HCT116 (cell line): ENCODE data around the gene LRCH1. TPM values are rescaled to one million over a fixed set of nuclear protein-coding genes. Genes with fewer than 3 reads are reported as not detected.

Experiments used
- ATAC-seq: fragments of 200-7000 bp; cut with Tn5 transposase; 2 replicates; pipeline ENCODE4 v1.9.1; 2020; ENCODE audit warnings: mild to moderate bottlenecking, moderate library complexity
- BruUV-seq: library from RNA; stranded (reverse); fragments of 400-500 nt; replicated peaks from 2 replicates; lab custom pipeline; 2021; lab: Mats Ljungman, UMichigan
- CTCF ChIA-PET: fragments of 300-600 bp; sonication (Branson Sonifier 250); formaldehyde crosslinking; loops from one replicate; lab custom pipeline; 2021; ENCODE audit warnings: antibody characterized with exemption; lab: Charles Lee
- POLR2A ChIA-PET: fragments of 300-600, 350-600 bp; sonication (Branson Sonifier 250); formaldehyde crosslinking; loops from one replicate; lab custom pipeline; 2021; ENCODE audit warnings: antibody characterized with exemption; lab: Charles Lee
- RAD21 ChIA-PET, 2 experiments: fragments of 300-600 bp; sonication (Branson Sonifier 250); formaldehyde crosslinking; loops; one replicate each; lab custom pipeline; 2023; ENCODE audit warnings: low total read pairs in 2 of 2; ENCODE audit not compliant: uncharacterized antibody in 2 of 2, unreplicated experiment in 2 of 2, low non-redundant PET in 1 of 2; lab: Charles Lee
- DNase-seq: peaks from one replicate; pipeline ENCODE4 v3.0.0-alpha.2; 2010; ENCODE audit warnings: low read depth, low spot score
- H2AFZ ChIP-seq: fragments of 200-600 bp; shearing (Covaris generic), sonication (generic); 2 replicates; pipeline ENCODE4 v1.6.1; 2017; ENCODE audit warnings: low read depth, mixed run types, mixed read lengths, antibody characterized with exemption, low read length; ENCODE audit not compliant: poor library complexity, severe bottlenecking
- H3K27ac ChIP-seq: 2 replicates; pipeline ENCODE4 v1.5.1; 2012; ENCODE audit warnings: low read depth, low read length
- H3K27me3 ChIP-seq: fragments of 200-600 bp; sonication (generic); 2 replicates; pipeline ENCODE4 v1.6.1; 2016; ENCODE audit warnings: mixed run types, low read length, mixed read lengths; ENCODE audit not compliant: insufficient read depth
- H3K36me3 ChIP-seq, 2 experiments: fragments of 200-500 bp in 1 of 2; fragments of 200-600 bp in 1 of 2; sonication (Bioruptor generic) in 1 of 2; sonication (generic) in 1 of 2; 2 replicates each; pipeline versions ENCODE4 v1.5.1 to v1.6.1; 2014 to 2016; ENCODE audit warnings: low read length in 2 of 2, inconsistent platforms in 1 of 2, mixed read lengths in 1 of 2, mixed run types in 1 of 2; ENCODE audit not compliant: insufficient read depth in 2 of 2, control insufficient read depth in 1 of 2
- H3K4me1 ChIP-seq, 2 experiments: fragments of 200-600 bp in 1 of 2; sonication (generic) in 1 of 2; 2 replicates each; pipeline versions ENCODE4 v1.5.1 to v1.6.1; 2012 to 2017; ENCODE audit warnings: low read length in 2 of 2, inconsistent platforms in 1 of 2, mild to moderate bottlenecking in 1 of 2, mixed read lengths in 1 of 2, mixed run types in 1 of 2, moderate library complexity in 1 of 2; ENCODE audit not compliant: insufficient read depth in 2 of 2, control insufficient read depth in 1 of 2
- H3K4me2 ChIP-seq: fragments of 200-600 bp; sonication (generic); 2 replicates; pipeline ENCODE4 v1.6.1; 2017; ENCODE audit warnings: mixed run types, low read length, mixed read lengths
- H3K4me3 ChIP-seq, 2 experiments: fragments of 200-600 bp in 1 of 2; sonication (generic) in 1 of 2; replicated peaks in 1 of 2; 2 replicates each; pipeline ENCODE4 v1.5.1; 2011 to 2016; ENCODE audit warnings: low read length in 2 of 2, control low read depth in 1 of 2, low read depth in 1 of 2, mild to moderate bottlenecking in 1 of 2, mixed read lengths in 1 of 2, mixed run types in 1 of 2
- H3K79me2 ChIP-seq: fragments of 200-600 bp; sonication (generic); 2 replicates; pipeline ENCODE4 v1.6.1; 2017; ENCODE audit warnings: mild to moderate bottlenecking, mixed run types, low read length, moderate library complexity, mixed read lengths; ENCODE audit not compliant: insufficient read depth
- H3K9ac ChIP-seq: fragments of 200-600 bp; sonication (generic); 2 replicates; pipeline ENCODE4 v1.6.1; 2016; ENCODE audit warnings: low read length, mixed read lengths
- H3K9me2 ChIP-seq: fragments of 200-600 bp; sonication (generic), shearing (Covaris generic); 2 replicates; pipeline ENCODE4 v1.6.1; 2017; ENCODE audit warnings: mixed run types, mild to moderate bottlenecking, moderate library complexity; ENCODE audit not compliant: insufficient read depth
- H3K9me3 ChIP-seq, 2 experiments: fragments of 200-500 bp in 1 of 2; fragments of 200-600 bp in 1 of 2; sonication (Bioruptor generic) in 1 of 2; sonication (generic) in 1 of 2; 2 replicates each; pipeline ENCODE4 v1.6.1; 2014 to 2017; ENCODE audit warnings: low read length in 2 of 2, mixed read lengths in 2 of 2, inconsistent platforms in 1 of 2, low read depth in 1 of 2, mild to moderate bottlenecking in 1 of 2, mixed run types in 1 of 2, moderate library complexity in 1 of 2; ENCODE audit not compliant: control insufficient read depth in 1 of 2, insufficient read depth in 1 of 2
- H4K20me1 ChIP-seq: fragments of 200-600 bp; sonication (generic), shearing (Covaris generic); 2 replicates; pipeline ENCODE4 v1.6.1; 2017; ENCODE audit warnings: mixed run types, mild to moderate bottlenecking, moderate library complexity; ENCODE audit not compliant: insufficient read depth
- CTCF ChIP-seq, 3 experiments: fragments of 200-600 bp in 1 of 3; sonication (generic) in 1 of 3; IDR thresholded peaks in 2 of 3; conservative IDR thresholded peaks in 1 of 3; 2 replicates each; pipeline ENCODE4 v1.5.1; 2012 to 2017; ENCODE audit warnings: low read depth in 2 of 3, low read length in 2 of 3, antibody characterized with exemption in 1 of 3, borderline replicate concordance in 1 of 3, control low read depth in 1 of 3, mild to moderate bottlenecking in 1 of 3, mixed read lengths in 1 of 3, mixed run types in 1 of 3, moderate library complexity in 1 of 3; ENCODE audit not compliant: insufficient read depth in 1 of 3
- ELF1 ChIP-seq: IDR thresholded peaks from 2 replicates; pipeline ENCODE4 v1.6.1; 2012; ENCODE audit warnings: low read depth, borderline replicate concordance
- EZH2 ChIP-seq: fragments of 200-600 bp; sonication (generic); IDR thresholded peaks from 2 replicates; pipeline ENCODE4 v1.6.1; 2017; ENCODE audit warnings: antibody characterized with exemption, mixed run types
- FOSL1 ChIP-seq: IDR thresholded peaks from 2 replicates; pipeline ENCODE4 v1.6.1; 2012; ENCODE audit warnings: low read depth
- JUND ChIP-seq: IDR thresholded peaks from 2 replicates; pipeline ENCODE4 v1.6.1; 2012
- MAX ChIP-seq: IDR thresholded peaks from 2 replicates; pipeline ENCODE4 v1.6.1; 2012
- POLR2A ChIP-seq: IDR thresholded peaks from 2 replicates; pipeline ENCODE4 v1.7.0; 2011; ENCODE audit warnings: borderline replicate concordance; ENCODE audit not compliant: insufficient read depth, insufficient read length; ENCODE audit errors: extremely low read depth
- RAD21 ChIP-seq: IDR thresholded peaks from 2 replicates; pipeline ENCODE4 v1.6.1; 2012; ENCODE audit warnings: low read depth, mild to moderate bottlenecking
- SP1 ChIP-seq: IDR thresholded peaks from 2 replicates; pipeline ENCODE4 v1.6.1; 2012; ENCODE audit warnings: low read depth
- TCF7L2 ChIP-seq: IDR thresholded peaks from 2 replicates; pipeline ENCODE4 v1.7.0; 2011; ENCODE audit warnings: borderline replicate concordance, inconsistent platforms; ENCODE audit not compliant: insufficient read depth, insufficient read length; ENCODE audit errors: extremely low read depth
- ZBTB33 ChIP-seq: IDR thresholded peaks from 2 replicates; pipeline ENCODE4 v1.6.1; 2011; ENCODE audit warnings: mild to moderate bottlenecking, low read length, moderate library complexity; ENCODE audit not compliant: insufficient replicate concordance; ENCODE audit errors: extremely low read depth
- ZFX ChIP-seq: fragments of 450-650 bp; IDR thresholded peaks from 2 replicates; pipeline ENCODE4 v1.6.1; 2017
- ZNF274 ChIP-seq: fragments of 200-500 bp; sonication (Bioruptor generic); IDR thresholded peaks from 2 replicates; pipeline ENCODE4 v1.6.1; 2014; ENCODE audit warnings: mild to moderate bottlenecking, low read depth, low read length, inconsistent platforms
- intact Hi-C: fragments of 100-400 bp; cut with micrococcal nuclease; formaldehyde crosslinking; loops from 2 replicates; pipeline ENCODE4 v1.10.0; 2022
- total RNA-seq: library from RNA; stranded (reverse); gene quantifications from one replicate; pipeline ENCODE4 v1.2.1, GENCODE V29; 2021; ENCODE audit not compliant: unreplicated experiment
- TF ChIP-seq, protein P1 (sequence below): IDR thresholded peaks from 2 replicates; pipeline ENCODE4 v1.6.1; 2012

The LRCH1 gene
- total RNA-seq, 1 experiment from 2014 or later = 15.6 TPM

DNA sequence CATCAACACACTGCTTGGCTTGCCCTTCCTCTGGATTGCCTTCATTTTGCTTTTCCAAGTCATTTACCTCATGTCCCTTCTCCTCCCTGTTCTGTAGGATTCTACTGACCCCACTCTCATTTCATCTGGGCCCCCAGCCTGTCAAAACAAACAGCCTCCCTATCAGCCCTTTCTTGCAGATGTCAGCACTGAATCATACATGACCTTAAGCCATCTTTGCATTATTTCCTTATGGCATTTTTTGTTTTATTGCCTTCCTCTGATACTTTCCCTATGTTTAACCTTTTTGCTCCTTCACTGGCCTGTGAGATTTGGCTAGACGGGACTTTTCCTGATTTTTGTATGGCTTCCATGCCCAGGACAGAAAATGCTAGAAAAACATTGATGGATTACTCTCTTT, 8.7 kb downstream of the LRCH1 start:
- no peaks in the 10 kb centered on the region for H3K9me3 ChIP-seq
- CTCF ChIA-PET = no interaction called here
- H3K27me3 ChIP-seq = no peaks in the 10 kb centered on the region
- H3K27ac ChIP-seq = no peak overlapping the region
- intact Hi-C loops = no loop called here
- no peak overlapping the region for H3K4me3 ChIP-seq
- no peaks in the 10 kb centered on the region for H3K36me3 ChIP-seq
- H3K79me2 ChIP-seq = peaks cover 94% of the 10 kb centered on the region
- no peak overlapping the region for H3K9ac ChIP-seq
- 0 out of 2 replicates have a peak, but pooled peaks cover 3% of the 10 kb centered on the region for H4K20me1 ChIP-seq
- no peak for TF ChIP-seq SP1
- TF ChIP-seq TCF7L2 = no peak
- no peak for TF ChIP-seq POLR2A
- TF ChIP-seq CTCF (IDR thresholded peaks at IDR 0.05 in 2 of 3, conservative IDR thresholded peaks at IDR 0.05 in 1 of 3; ENCODE audit: borderline replicate concordance in 1 of 3, insufficient read depth in 1 of 3, low read depth in 2 of 3, low read length in 2 of 3) = no peak
- no peak for TF ChIP-seq RAD21
- no peak for TF ChIP-seq ZFX
- TF ChIP-seq ZNF274 = no peak
- no peak for TF ChIP-seq ZBTB33
- TF ChIP-seq EZH2 = no peak
- TF ChIP-seq, protein P1, sequence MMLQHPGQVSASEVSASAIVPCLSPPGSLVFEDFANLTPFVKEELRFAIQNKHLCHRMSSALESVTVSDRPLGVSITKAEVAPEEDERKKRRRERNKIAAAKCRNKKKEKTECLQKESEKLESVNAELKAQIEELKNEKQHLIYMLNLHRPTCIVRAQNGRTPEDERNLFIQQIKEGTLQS = no peak
- TF ChIP-seq MAX = no peak
- TF ChIP-seq FOSL1 = no peak
- TF ChIP-seq JUND = no peak
- TF ChIP-seq ELF1 = no peak
- no peaks in the 10 kb centered on the region for H3K9me2 ChIP-seq
- no TSS peak for BruUV-seq
- no peak overlapping the region for H2AFZ ChIP-seq
- no peak for DNase-seq
- H3K4me2 ChIP-seq = no peak overlapping the region
- no peak for ATAC-seq
- POLR2A ChIA-PET = no interaction called here
- H3K4me1 ChIP-seq = no peaks in the 10 kb centered on the region
- RAD21 ChIA-PET = no interaction called here
